Neural crest cell (in vitro differentiated cells): ENCODE measurements around the gene CASP7. TPM values are rescaled to one million over a fixed set of nuclear protein-coding genes. Genes with fewer than 3 reads are reported as not detected.
"Not testable (repeated sequence)": the region's sequence is repeated elsewhere in the genome, so short reads cannot be mapped to it uniquely, and the experiment has no call there.

ENCODE experiments used
- DNase-seq: peaks from one replicate; pipeline ENCODE4 v3.0.0; 2021; ENCODE audit warnings: low read depth, mixed read lengths, low spot score
- H3K27ac Mint-ChIP-seq: one replicate; pipeline ENCODE4 v1.8.0; 2021; ENCODE audit warnings: mild to moderate bottlenecking, mixed read lengths; ENCODE audit not compliant: unreplicated experiment
- H3K27me3 Mint-ChIP-seq: 2 replicates; pipeline ENCODE4 v1.8.0; 2021; ENCODE audit warnings: low read depth, mild to moderate bottlenecking, mixed read lengths
- H3K36me3 Mint-ChIP-seq: 2 replicates; pipeline ENCODE4 v1.8.0; 2021; ENCODE audit warnings: low read depth, mild to moderate bottlenecking, mixed read lengths
- H3K4me1 Mint-ChIP-seq: 2 replicates; pipeline ENCODE4 v1.8.0; 2021; ENCODE audit warnings: mixed read lengths
- H3K4me3 Mint-ChIP-seq: one replicate; pipeline ENCODE4 v1.8.0; 2021; ENCODE audit warnings: mild to moderate bottlenecking, mixed read lengths
- H3K9me3 Mint-ChIP-seq: 2 replicates; pipeline ENCODE4 v1.8.0; 2021; ENCODE audit warnings: mixed read lengths
- CTCF ChIP-seq: fragments of 200-600 bp; sonication (generic); conservative IDR thresholded peaks from 2 replicates; pipeline ENCODE4 v1.5.0; 2021; ENCODE audit warnings: antibody characterized with exemption, mild to moderate bottlenecking
- microRNA-seq: library from miRNA; unstranded; fragments of <30 nt; microRNA quantifications from one replicate; pipeline ENCODE4, GENCODE V29; 2020
- total RNA-seq: library from RNA; stranded (reverse); gene quantifications from 2 replicates; pipeline ENCODE4 v1.2.1, GENCODE V29; 2021

Gene CASP7
- total RNA-seq, 1 donor from 2014 or later = 16.6 TPM

DNA sequence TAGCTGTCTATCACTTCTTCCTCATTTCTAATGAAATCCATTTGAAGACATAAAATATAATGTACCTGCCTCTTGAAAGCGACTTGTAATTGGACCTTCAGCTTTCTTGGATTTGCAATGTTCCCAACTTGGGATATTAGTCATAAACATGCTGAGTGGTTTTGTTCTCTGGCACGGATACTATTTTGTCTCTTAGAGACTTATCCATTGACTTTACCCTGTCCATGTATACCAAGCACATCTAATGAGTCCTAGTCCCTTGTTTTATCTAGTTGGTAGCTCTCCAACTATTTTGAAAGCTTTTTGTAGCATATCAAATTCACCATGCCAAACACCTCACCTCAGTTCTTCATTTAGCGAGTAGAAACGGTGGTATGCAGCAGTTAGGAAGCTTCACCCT lies 90.6 kb downstream of the CASP7 start:
- peaks cover 20% of the 10 kb centered on the region for H3K27me3 Mint-ChIP-seq
- DNase-seq = no peak
- no peak for TF ChIP-seq CTCF
- no peak overlapping the region for H3K4me3 Mint-ChIP-seq
- no peaks in the 10 kb centered on the region for H3K4me1 Mint-ChIP-seq
- no peak overlapping the region for H3K27ac Mint-ChIP-seq
- H3K9me3 Mint-ChIP-seq = no peaks in the 10 kb centered on the region
- H3K36me3 Mint-ChIP-seq = no peaks in the 10 kb centered on the region

- H3K4me1 Mint-ChIP-seq, H3K36me3 Mint-ChIP-seq, H3K4me3 Mint-ChIP-seq, H3K27ac Mint-ChIP-seq, DNase-seq, H3K9me3 Mint-ChIP-seq: not testable (repeated sequence)
- peaks cover 24% of the 10 kb centered on the region for H3K27me3 Mint-ChIP-seq
Measured at GRCh38 chr10:113771131-113771530, 91.4 kb downstream of the CASP7 start.

DNA sequence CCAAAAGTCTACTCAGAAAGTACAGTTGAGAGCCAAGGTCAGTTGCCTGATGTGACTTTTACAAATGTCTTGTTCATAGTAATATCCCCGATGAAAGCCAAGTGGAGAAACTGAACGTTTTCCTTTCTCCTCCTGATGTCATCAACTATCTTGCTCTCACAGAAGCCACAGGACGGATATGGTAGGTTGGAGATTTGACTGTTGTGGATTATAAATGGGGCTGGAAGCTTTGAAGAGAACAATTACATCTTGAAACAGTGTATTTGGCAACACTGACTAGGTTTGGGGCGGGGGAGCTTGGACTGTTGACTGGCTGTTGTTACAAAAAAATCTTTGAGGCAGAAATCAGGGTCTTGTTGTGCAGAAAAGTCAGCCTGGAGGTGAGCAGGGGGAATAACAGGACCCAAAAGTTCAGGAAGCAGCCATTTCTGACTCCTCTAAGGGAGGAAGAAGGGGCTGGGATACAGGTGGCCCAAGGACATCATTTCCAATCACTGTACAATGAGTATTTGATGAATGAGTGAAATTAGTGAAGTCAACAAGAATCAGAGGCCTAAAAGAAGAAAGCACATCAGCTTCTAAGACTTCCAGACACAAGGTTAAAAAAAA lies 96.1 kb downstream of the CASP7 start:
- no peaks in the 10 kb centered on the region for H3K9me3 Mint-ChIP-seq
- no peak for DNase-seq
- no peaks in the 10 kb centered on the region for H3K4me1 Mint-ChIP-seq
- peaks cover 4% of the 10 kb centered on the region for H3K27me3 Mint-ChIP-seq
- H3K36me3 Mint-ChIP-seq = no peaks in the 10 kb centered on the region
- H3K27ac Mint-ChIP-seq = no peak overlapping the region
- H3K4me3 Mint-ChIP-seq = no peak overlapping the region
- no peak for TF ChIP-seq CTCF

DNA sequence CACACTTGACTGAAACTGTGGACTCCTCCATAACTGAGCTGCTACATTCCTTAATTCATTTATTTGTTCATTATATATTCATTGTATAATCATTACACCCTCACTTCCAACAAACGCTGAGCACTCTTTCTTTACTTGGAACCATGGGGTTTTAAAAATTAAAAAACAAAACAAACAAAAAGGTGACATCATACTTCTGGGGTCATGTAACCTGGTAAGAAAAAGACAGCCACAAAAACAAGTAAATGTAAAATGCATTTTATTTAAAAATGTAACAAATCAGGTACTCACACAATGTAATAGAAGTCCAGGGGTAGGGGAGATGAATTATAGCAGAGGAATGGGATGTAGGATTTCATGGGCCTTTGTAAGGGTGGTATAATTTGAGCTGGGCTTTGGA lies 96.8 kb downstream of the CASP7 start:
- no peaks in the 10 kb centered on the region for H3K4me1 Mint-ChIP-seq
- no peaks in the 10 kb centered on the region for H3K9me3 Mint-ChIP-seq
- H3K27me3 Mint-ChIP-seq = peaks cover 4% of the 10 kb centered on the region
- H3K4me3 Mint-ChIP-seq = no peak overlapping the region
- DNase-seq = no peak
- no peak for TF ChIP-seq CTCF
- no peaks in the 10 kb centered on the region for H3K36me3 Mint-ChIP-seq
- no peak overlapping the region for H3K27ac Mint-ChIP-seq

Small RNAs within 50 kb of the gene (microRNA-seq; reads per million reads assigned to microRNA genes)
- not detected for gene MIR4483

Other genes with a start within 250 kb of the CASP7 start
- gene HABP2, start 126.9 kb upstream of the CASP7 start, total RNA-seq = not detected in 2 replicates
- not detected in 2 replicates for gene NRAP, start 15.9 kb upstream of the CASP7 start, total RNA-seq
- not detected in 2 replicates for gene PLEKHS1, start 71.8 kb downstream of the CASP7 start, total RNA-seq
- 19.2 and 19.4 TPM in 2 replicates for gene DCLRE1A, start 174.2 kb downstream of the CASP7 start, total RNA-seq
- gene NHLRC2, start 174.7 kb downstream of the CASP7 start, total RNA-seq = 55.0 and 58.7 TPM in 2 replicates